IPS-18c (cell line): Measurements from ENCODE around the gene MRPL22.

Source experiments
- H3K4me3 ChIP-seq: 2 replicates; pipeline ENCODE4 v1.7.0; 2013; ENCODE audit warnings: low read depth, mild to moderate bottlenecking, low read length, moderate library complexity; ENCODE audit not compliant: insufficient read depth
- H3K9me3 ChIP-seq: one replicate; pipeline ENCODE4 v1.6.1; 2013; ENCODE audit warnings: mild to moderate bottlenecking, low read length, moderate library complexity; ENCODE audit not compliant: control insufficient read depth, insufficient read depth

MRPL22 gene

GRCh38 chr5:155013526-155013925, 72.7 kb downstream of the MRPL22 start, which contains the start of gene KIF4B:
TSS of gene KIF4B (plus strand) at chr5:155013755. CDS start at chr5:155013860, 105 bp downstream.
- Histone ChIP-seq H3K9me3 (peaks cover 2% of the 10 kb centered on the region), H3K4me3 (no peak within 1 kb of the TSS)

DNA sequence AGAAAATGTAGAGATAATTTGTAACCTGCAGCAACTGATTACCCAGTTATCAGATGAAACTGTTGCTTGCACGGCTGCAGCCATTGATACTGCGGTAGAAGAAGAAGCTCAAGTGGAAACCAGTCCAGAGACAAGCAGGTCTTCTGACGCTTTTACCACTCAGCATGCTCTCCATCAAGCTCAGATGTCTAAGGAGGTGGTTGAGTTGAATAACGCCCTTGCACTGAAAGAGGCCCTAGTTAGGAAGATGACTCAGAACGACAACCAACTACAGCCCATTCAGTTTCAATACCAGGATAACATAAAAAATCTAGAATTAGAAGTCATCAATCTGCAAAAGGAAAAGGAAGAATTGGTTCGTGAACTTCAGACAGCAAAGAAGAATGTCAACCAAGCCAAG, 74.4 kb downstream of the MRPL22 start:
- no peak overlapping the region for H3K4me3 ChIP-seq

DNA sequence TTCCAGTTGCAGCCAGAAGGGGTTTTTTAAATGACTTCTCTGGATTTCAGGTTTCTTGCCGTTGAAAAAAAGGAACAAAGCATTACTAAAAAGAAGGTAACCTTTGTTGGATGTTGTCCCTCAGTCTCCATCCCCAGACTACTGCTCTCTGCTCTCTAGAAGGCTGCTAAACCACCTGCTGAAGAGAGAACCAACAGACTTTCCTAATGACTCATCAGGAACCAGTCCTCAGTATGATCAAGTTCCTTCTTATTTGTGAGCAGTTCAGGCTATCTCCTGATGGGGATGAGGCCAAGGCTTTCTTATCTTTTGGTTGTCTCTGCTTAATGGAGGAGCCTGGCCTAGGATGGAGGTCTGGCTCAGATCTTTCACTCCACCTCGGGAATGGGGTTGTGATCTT, 76.7 kb downstream of the MRPL22 start:
- Histone ChIP-seq H3K9me3 (no peaks in the 10 kb centered on the region), H3K4me3 (no peak overlapping the region)

More for the DNA sequence above, 74.4 kb downstream of the MRPL22 start:
- peaks cover 2% of the 10 kb centered on the region for H3K9me3 ChIP-seq
